GM23338 (cell line): Measurements from ENCODE around the gene EIF2A.

Source experiments
- EZH2phosphoT487 ChIP-seq: fragments of 200-600 bp; sonication (generic); IDR thresholded peaks from one replicate; pipeline ENCODE4 v1.8.1; 2018; ENCODE audit warnings: antibody characterized with exemption; ENCODE audit not compliant: unreplicated experiment
- JUNB ChIP-seq: IDR thresholded peaks from one replicate; pipeline ENCODE4 v1.6.1; 2016; ENCODE audit warnings: antibody characterized with exemption; ENCODE audit not compliant: unreplicated experiment
- ZNF331 ChIP-seq: fragments of 250-450 bp; sonication (Bioruptor Pico); IDR thresholded peaks from 2 replicates; pipeline ENCODE4 v1.5.0; 2020; ENCODE audit warnings: low read depth, mild to moderate bottlenecking, moderate library complexity

- TF ChIP-seq ZNF331 (no peak), EZH2phosphoT487 (no peak), JUNB (no peak)
These were observed 18.2 kb upstream of the EIF2A start for GRCh38 chr3:150528354-150528797.
